IMR-90 (cell line): ENCODE data around the gene TRIAP1. TPM values are rescaled to one million over a fixed set of nuclear protein-coding genes. Genes with fewer than 3 reads are reported as not detected.

Source experiments
- ATAC-seq: fragments of 200-7000 bp; cut with Tn5 transposase; 2 replicates; pipeline ENCODE4 v1.9.1; 2020; ENCODE audit warnings: low read depth, mild to moderate bottlenecking, moderate library complexity
- BruUV-seq: library from RNA; stranded (reverse); fragments of 400-500 nt; replicated peaks from 2 replicates; lab custom pipeline; 2021; lab: Mats Ljungman, UMichigan
- CTCF ChIA-PET: fragments of 300-600 bp; formaldehyde crosslinking; extraction: SDS; loops from one replicate; lab custom pipeline; 2021; ENCODE audit warnings: antibody characterized with exemption; lab: Yijun Ruan, JAX
- POLR2A ChIA-PET: fragments of 300-600 bp; sonication (Branson Sonifier 250); formaldehyde crosslinking; loops from one replicate; lab custom pipeline; 2022; ENCODE audit warnings: antibody characterized with exemption; ENCODE audit not compliant: unreplicated experiment; lab: Charles Lee
- DNase-seq: peaks from one replicate; pipeline ENCODE4 v3.0.0; 2013
- H2AFZ ChIP-seq: replicated peaks from 2 replicates; pipeline ENCODE3; 2013; ENCODE audit warnings: low read length, mild to moderate bottlenecking; ENCODE audit not compliant: poor library complexity
- H2AK5ac ChIP-seq: 2 replicates; pipeline ENCODE4 v1.6.1; 2013; ENCODE audit warnings: low read depth, low read length, inconsistent platforms
- H2AK9ac ChIP-seq: replicated peaks from 2 replicates; pipeline ENCODE3; 2013; ENCODE audit warnings: mild to moderate bottlenecking, low read depth, low read length, moderate library complexity; ENCODE audit not compliant: poor library complexity
- H2BK120ac ChIP-seq: 2 replicates; pipeline ENCODE4 v1.6.1; 2013; ENCODE audit warnings: low read depth, low read length, inconsistent platforms
- H2BK15ac ChIP-seq: 3 replicates; pipeline ENCODE4 v1.6.1; 2013; ENCODE audit warnings: low read depth, low read length, inconsistent platforms
- H2BK20ac ChIP-seq: 2 replicates; pipeline ENCODE4 v1.6.1; 2013; ENCODE audit warnings: low read depth, mild to moderate bottlenecking, inconsistent platforms, low read length, moderate library complexity
- H2BK5ac ChIP-seq: 2 replicates; pipeline ENCODE4 v1.6.1; 2013; ENCODE audit warnings: mild to moderate bottlenecking, low read depth, low read length, inconsistent platforms; ENCODE audit not compliant: poor library complexity, severe bottlenecking
- H3K14ac ChIP-seq: replicated peaks from 2 replicates; pipeline ENCODE4 v1.6.1; 2013; ENCODE audit warnings: low read depth, low read length, inconsistent platforms
- H3K18ac ChIP-seq: 2 replicates; pipeline ENCODE4 v1.6.1; 2013; ENCODE audit warnings: low read depth, low read length, control low read depth
- H3K23ac ChIP-seq: 2 replicates; pipeline ENCODE4 v1.6.1; 2013; ENCODE audit warnings: low read depth, low read length, inconsistent platforms
- H3K27ac ChIP-seq: 2 replicates; pipeline ENCODE4 v1.5.1; 2013; ENCODE audit warnings: mild to moderate bottlenecking, control low read depth, low read length; ENCODE audit not compliant: insufficient read depth
- H3K27me3 ChIP-seq: 2 replicates; pipeline ENCODE4 v1.6.1; 2013; ENCODE audit warnings: low read length; ENCODE audit not compliant: control insufficient read depth, insufficient read depth
- H3K36me3 ChIP-seq: 2 replicates; pipeline ENCODE4 v1.6.1; 2013; ENCODE audit warnings: low read length, mixed read lengths; ENCODE audit not compliant: control insufficient read depth, insufficient read depth
- H3K4ac ChIP-seq: 2 replicates; pipeline ENCODE4 v1.6.1; 2013; ENCODE audit warnings: low read depth, low read length, inconsistent platforms
- H3K4me1 ChIP-seq: 2 replicates; pipeline ENCODE4 v1.6.1; 2013; ENCODE audit warnings: low read length, mixed read lengths; ENCODE audit not compliant: control insufficient read depth, insufficient read depth
- H3K4me2 ChIP-seq: 2 replicates; pipeline ENCODE4 v1.6.1; 2013; ENCODE audit warnings: low read depth, mild to moderate bottlenecking, control low read depth, low read length, moderate library complexity
- H3K4me3 ChIP-seq: 2 replicates; pipeline ENCODE4 v1.5.1; 2013; ENCODE audit warnings: low read depth, mild to moderate bottlenecking, control low read depth, low read length, moderate library complexity; ENCODE audit not compliant: insufficient read depth
- H3K56ac ChIP-seq: 2 replicates; pipeline ENCODE4 v1.6.1; 2013; ENCODE audit warnings: low read length, inconsistent platforms; ENCODE audit not compliant: insufficient read depth; ENCODE audit errors: extremely low read depth
- H3K79me1 ChIP-seq, 2 experiments: 2 replicates each; pipeline ENCODE4 v1.6.1; 2013; ENCODE audit warnings: low read length in 2 of 2, inconsistent platforms in 1 of 2, low read depth in 1 of 2
- H3K9ac ChIP-seq: 2 replicates; pipeline ENCODE4 v1.6.1; 2013; ENCODE audit warnings: low read depth, low read length, control low read depth
- H3K9me1 ChIP-seq: 2 replicates; pipeline ENCODE4 v1.6.1; 2013; ENCODE audit warnings: low read length, inconsistent platforms; ENCODE audit not compliant: insufficient read depth
- H3K9me3 ChIP-seq: 2 replicates; pipeline ENCODE4 v1.6.1; 2013; ENCODE audit warnings: low read length; ENCODE audit not compliant: control insufficient read depth, insufficient read depth
- H4K20me1 ChIP-seq: 2 replicates; pipeline ENCODE4 v1.6.1; 2013; ENCODE audit warnings: low read length, inconsistent platforms; ENCODE audit not compliant: insufficient read depth
- H4K5ac ChIP-seq: 2 replicates; pipeline ENCODE4 v1.6.1; 2013; ENCODE audit warnings: mild to moderate bottlenecking, low read depth, low read length, control low read depth
- H4K8ac ChIP-seq, 2 experiments: 2 replicates each; pipeline ENCODE4 v1.6.1; 2013; ENCODE audit warnings: low read depth in 2 of 2, low read length in 2 of 2, control low read depth in 1 of 2, inconsistent platforms in 1 of 2
- H4K91ac ChIP-seq: 2 replicates; pipeline ENCODE4 v1.6.1; 2013; ENCODE audit warnings: low read depth, low read length, inconsistent platforms; ENCODE audit not compliant: insufficient read depth
- NFE2L2 ChIP-seq: fragments of 150-350 bp; IDR thresholded peaks from 2 replicates; pipeline ENCODE4 v1.6.1; 2016; ENCODE audit warnings: low read depth, mild to moderate bottlenecking, low read length
- SMC3 ChIP-seq: fragments of 150-350 bp; IDR thresholded peaks from 2 replicates; pipeline ENCODE4 v1.6.1; 2016; ENCODE audit warnings: low read depth, mild to moderate bottlenecking, antibody characterized with exemption, low read length, moderate library complexity
- WGBS, 2 experiments: methylation state at CpG; one replicate each; pipeline versions ENCODE4 v1.1.5 to v1.1.7; 2013; ENCODE audit warnings: missing lambda C conversion rate in 2 of 2; ENCODE audit not compliant: insufficient read length in 1 of 2; ENCODE audit errors: extremely low coverage in 2 of 2; 5-methylcytosine and 5-hydroxymethylcytosine counted together
- dilution Hi-C: fragments of 300-500 bp; cut with HindIII; formaldehyde crosslinking; loops from one replicate; pipeline ENCODE4 v1.14.3; 2018; ENCODE audit warnings: low sequenced_read_pairs; ENCODE audit not compliant: unreplicated experiment
- in situ Hi-C: fragments of 300-500 bp; cut with MboI; formaldehyde crosslinking; loops from 3 replicates; pipeline ENCODE4 v1.14.3; 2019; ENCODE audit warnings: low sequenced_read_pairs, inconsistent platforms, mixed read lengths
- intact Hi-C: fragments of 100-400 bp; cut with micrococcal nuclease; formaldehyde crosslinking; loops from 2 replicates; pipeline ENCODE4 v1.10.0; 2022
- polyA plus RNA-seq, 3 experiments: library from polyadenylated mRNA; depleted of rRNA; stranded (reverse); fragments of >200 nt; gene quantifications; 2 replicates each; pipeline ENCODE4 v1.2.3, GENCODE V29; 2012; ENCODE audit warnings: low replicate concordance in 1 of 3
- total RNA-seq: library from RNA; depleted of rRNA; stranded (reverse); fragments of >200 nt; gene quantifications from 2 replicates; pipeline ENCODE4 v1.2.3, GENCODE V29; 2012

TRIAP1 gene
- total and polyA plus RNA-seq, 2 of the 4 experiments (the other 2 are of a cell fraction), result 19.2 to 32.3 TPM

DNA sequence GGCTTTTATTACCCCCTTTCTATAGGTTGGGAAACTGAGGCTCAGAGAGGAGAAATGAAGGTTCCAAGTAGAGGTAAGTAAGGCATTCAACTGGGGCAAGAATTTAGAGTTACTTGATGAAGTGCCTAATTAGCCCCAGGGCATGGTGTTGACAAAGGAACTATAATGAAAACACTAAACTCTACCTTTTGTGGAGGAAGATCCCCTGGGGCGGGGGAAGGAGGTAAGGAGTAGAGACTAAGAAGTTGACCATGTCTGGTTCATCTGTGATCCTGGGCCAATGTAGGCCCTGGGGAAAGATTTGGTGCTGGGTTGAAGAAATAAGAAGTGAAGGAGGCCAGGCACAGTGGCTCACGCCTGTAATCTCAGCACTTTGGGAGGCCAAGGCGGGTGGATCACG, 24.5 kb downstream of the TRIAP1 start:
- BruUV-seq, result no TSS peak
- dilution Hi-C loops, result no loop called here
- TF ChIP-seq SMC3, result no peak
- no peak for TF ChIP-seq NFE2L2

More for the DNA sequence above, 24.5 kb downstream of the TRIAP1 start:
- H3K9me1 ChIP-seq, result no peaks in the 10 kb centered on the region
- no peak overlapping the region for H2BK5ac ChIP-seq
- DNase-seq (no peak), ATAC-seq (no peak)
- in situ Hi-C loops (no loop called here), intact Hi-C loops (no loop called here)
- H3K9me3 ChIP-seq, result no peaks in the 10 kb centered on the region
- H3K27ac ChIP-seq, result no peak overlapping the region
- H3K18ac ChIP-seq, result no peak overlapping the region
- CTCF ChIA-PET, result no interaction called here
- H3K4me1 ChIP-seq, result no peaks in the 10 kb centered on the region
- H2BK120ac ChIP-seq, result no peak overlapping the region
- WGBS, 2 experiments, result 66% methylated on average over 3 of the region's 4 CpGs; no CpG with 5 or more reads in 1 of the 2 experiments
- H3K4me2 ChIP-seq, result no peak overlapping the region
- H3K36me3 ChIP-seq, result no peaks in the 10 kb centered on the region
- no peak overlapping the region for H2BK15ac ChIP-seq
- no peak overlapping the region for H2AK5ac ChIP-seq
- no peaks in the 10 kb centered on the region for H4K20me1 ChIP-seq
- H3K27me3 ChIP-seq, result peaks cover 27% of the 10 kb centered on the region
- H3K9ac ChIP-seq, result no peak overlapping the region
- no peak overlapping the region for H3K56ac ChIP-seq
- H3K14ac ChIP-seq, result no peak overlapping the region
- H2BK20ac ChIP-seq, result no peak overlapping the region
- H4K5ac ChIP-seq, result no peak overlapping the region
- no peak overlapping the region for H3K4ac ChIP-seq
- H2AFZ ChIP-seq, result no peak overlapping the region
- H4K91ac ChIP-seq, result no peak overlapping the region
- no peaks in the 10 kb centered on the region for H3K79me1 ChIP-seq
- H3K23ac ChIP-seq, result no peak overlapping the region
- no peak overlapping the region for H2AK9ac ChIP-seq
- no peak overlapping the region for H4K8ac ChIP-seq
- H3K4me3 ChIP-seq, result no peak overlapping the region
- POLR2A ChIA-PET, result no interaction called here
